ELF-1 (cell line): ENCODE data around the gene PNMA6E.

ENCODE experiments used
- DNase-seq: peaks from one replicate; pipeline ENCODE4 v3.0.0-alpha.2; 2016; ENCODE audit warnings: low read depth, low spot score

PNMA6E gene

DNA sequence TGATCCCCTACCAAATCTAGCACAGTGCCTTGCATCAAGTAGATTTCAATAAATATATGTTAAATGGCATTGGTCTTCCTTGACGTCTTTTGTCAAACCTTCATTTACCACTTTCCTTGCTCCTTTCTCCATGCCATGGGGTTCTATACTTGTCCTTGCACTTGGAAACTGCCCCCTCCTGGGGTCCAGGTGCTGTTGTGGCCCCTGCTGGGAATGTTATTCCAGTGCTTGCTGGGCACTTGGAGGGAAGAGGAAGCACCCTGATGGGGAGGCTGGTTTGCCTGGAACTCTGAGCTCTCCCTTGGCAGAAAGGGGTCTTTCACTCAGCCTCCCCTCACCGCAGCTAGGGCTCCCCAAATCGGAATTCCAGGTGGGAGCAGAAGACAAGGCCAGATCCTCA is 48.3 kb downstream of the PNMA6E start:
- DNase-seq, result no peak

DNA sequence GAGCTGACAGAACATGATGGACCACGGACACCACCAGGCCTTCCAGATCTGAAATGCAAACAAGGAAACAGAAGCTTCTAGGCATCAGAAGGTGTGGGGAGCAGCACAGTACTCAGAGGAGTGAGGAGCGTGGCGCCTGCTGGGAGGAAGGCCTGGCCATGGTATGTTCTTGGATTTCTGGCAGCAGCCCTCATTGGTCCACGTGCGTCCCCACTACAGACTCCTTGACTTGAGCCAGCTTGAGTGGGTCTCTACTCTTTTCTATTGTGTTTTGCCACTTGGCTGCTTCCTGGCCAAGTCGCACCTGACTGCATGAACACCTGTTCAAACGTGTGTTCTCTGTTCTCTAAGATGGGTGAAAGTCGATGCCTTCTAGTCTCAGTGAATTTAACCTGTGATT is 49.2 kb downstream of the PNMA6E start:
- DNase-seq, result no peak

DNA sequence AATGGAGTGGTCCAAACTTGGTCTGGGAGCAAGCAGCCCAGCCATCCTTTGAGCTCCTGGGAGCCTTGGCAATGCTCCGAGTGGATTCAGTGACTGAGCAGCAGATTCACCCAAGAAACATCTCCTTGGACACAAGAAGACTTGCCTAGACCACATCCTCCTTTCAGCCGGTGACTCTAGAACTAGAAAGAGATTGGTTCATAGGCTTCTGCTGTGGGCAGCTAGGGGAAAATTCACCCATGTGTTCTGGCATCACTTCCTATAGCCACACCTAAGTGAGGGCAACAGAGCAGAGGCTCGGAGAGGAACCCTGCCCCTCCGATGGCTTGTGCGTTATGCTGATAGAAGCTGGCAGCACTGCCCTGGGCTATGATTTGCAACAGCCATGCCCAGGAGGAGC is 51.2 kb downstream of the PNMA6E start:
- DNase-seq, result no peak

DNA sequence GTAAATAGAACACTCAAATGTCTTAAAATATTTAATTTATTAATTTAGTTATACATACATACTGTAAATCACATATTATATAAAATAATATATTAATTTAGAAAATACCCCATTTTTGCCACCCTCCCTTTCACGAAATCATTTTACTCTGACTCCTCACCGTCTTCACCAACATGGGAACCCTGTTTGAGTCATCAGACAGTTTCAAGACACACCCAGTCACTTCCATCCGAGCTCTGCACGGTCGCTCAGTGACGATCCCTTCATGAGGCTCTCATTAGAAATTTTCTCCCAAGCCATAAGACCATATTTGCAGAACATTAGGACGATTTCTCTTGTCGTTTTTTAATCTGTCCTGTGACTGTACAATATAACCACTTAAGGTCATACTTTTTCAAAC is 52.7 kb downstream of the PNMA6E start:
- no peak for DNase-seq

DNA sequence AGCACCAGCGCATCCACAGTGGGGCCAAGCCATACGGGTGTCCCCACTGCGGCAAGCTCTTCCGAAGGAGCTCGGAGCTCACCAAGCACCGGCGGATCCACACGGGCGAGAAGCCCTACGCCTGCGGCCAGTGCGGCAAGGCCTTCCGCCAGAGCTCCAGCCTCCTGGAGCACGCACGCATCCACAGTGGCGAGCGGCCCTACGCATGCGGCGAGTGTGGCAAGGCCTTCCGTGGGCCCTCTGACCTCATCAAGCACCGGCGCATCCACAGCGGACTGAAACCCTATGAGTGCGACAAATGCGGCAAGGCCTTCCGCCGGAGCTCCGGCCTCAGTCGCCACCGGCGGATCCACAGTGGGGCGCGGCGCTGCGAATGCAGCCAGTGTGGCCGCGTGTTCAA is 53.6 kb downstream of the PNMA6E start:
- DNase-seq, result no peak
